Breast epithelium (tissue), 4 donors: Measurements from ENCODE around the gene TTC23. TPM values are rescaled to one million over a fixed set of nuclear protein-coding genes. Genes with fewer than 3 reads are reported as not detected.

Experiments
- DNase-seq, 2 donors: peaks; one replicate each; pipeline ENCODE4 v3.0.0-alpha.2; 2019; ENCODE audit warnings: low spot score in 2 of 2
- H3K27ac ChIP-seq, 2 donors: fragments of 200-600 bp; sonication (generic) in 1 of 2; one replicate each; pipeline ENCODE4 v1.5.1; 2016 to 2019; ENCODE audit warnings: mild to moderate bottlenecking in 1 of 2
- H3K27me3 ChIP-seq, 2 donors: fragments of 200-600 bp; sonication (generic) in 1 of 2; one replicate each; pipeline versions ENCODE4 v1.5.1 to v1.6.0; 2017 to 2019; ENCODE audit warnings: control low read depth in 1 of 2, mild to moderate bottlenecking in 1 of 2
- H3K36me3 ChIP-seq: fragments of 200-600 bp; one replicate; pipeline ENCODE4 v1.5.1; 2019
- H3K4me1 ChIP-seq, 2 donors: fragments of 200-600 bp; sonication (generic); one replicate each; pipeline ENCODE4 v1.5.1; 2016 to 2019; ENCODE audit warnings: control low read depth in 1 of 2
- H3K4me3 ChIP-seq, 3 donors: fragments of 200-600 bp; sonication (generic); 1 replicate in 2 of 3; 2 replicates in 1 of 3; pipeline ENCODE4 v1.5.1; 2016 to 2019; ENCODE audit warnings: mild to moderate bottlenecking in 3 of 3, moderate library complexity in 2 of 3
- H3K9me3 ChIP-seq, 2 donors: fragments of 200-600 bp; sonication (generic) in 1 of 2; one replicate each; pipeline ENCODE4 v1.5.1; 2016 to 2019; ENCODE audit warnings: control low read depth in 1 of 2
- POLR2A ChIP-seq: fragments of 450-650 bp; IDR thresholded peaks from one replicate; pipeline ENCODE4 v1.6.1; 2016; ENCODE audit warnings: antibody characterized with exemption, mild to moderate bottlenecking, moderate library complexity
- POLR2AphosphoS5 ChIP-seq, 3 donors: sonication (generic); formaldehyde crosslinking; IDR thresholded peaks; one replicate each; pipeline ENCODE4 v1.6.1; 2017; ENCODE audit warnings: antibody characterized with exemption in 3 of 3
- intact Hi-C: fragments of 100-400 bp; cut with DNase I; formaldehyde crosslinking; loops from one replicate; pipeline ENCODE4 v1.15.1; 2023; ENCODE audit warnings: low total_unique reads
- total RNA-seq, 3 donors: library from RNA; depleted of rRNA; stranded (reverse); fragments of >200 nt; gene quantifications; one replicate each; pipeline ENCODE4 v1.1.0, GENCODE V29; 2016
- TF ChIP-seq, protein P1 (sequence below), 3 donors: fragments of 450-650 bp; IDR thresholded peaks; one replicate each; pipeline ENCODE4 v1.5.1; 2016 to 2017; ENCODE audit warnings: antibody characterized with exemption in 3 of 3, mild to moderate bottlenecking in 3 of 3, moderate library complexity in 3 of 3

The TTC23 gene
- total RNA-seq, 3 donors from 2014 or later: 19.2 to 43.9 (median 29.5) TPM

- intact Hi-C loops: no loop called here
- TF ChIP-seq, protein P1, sequence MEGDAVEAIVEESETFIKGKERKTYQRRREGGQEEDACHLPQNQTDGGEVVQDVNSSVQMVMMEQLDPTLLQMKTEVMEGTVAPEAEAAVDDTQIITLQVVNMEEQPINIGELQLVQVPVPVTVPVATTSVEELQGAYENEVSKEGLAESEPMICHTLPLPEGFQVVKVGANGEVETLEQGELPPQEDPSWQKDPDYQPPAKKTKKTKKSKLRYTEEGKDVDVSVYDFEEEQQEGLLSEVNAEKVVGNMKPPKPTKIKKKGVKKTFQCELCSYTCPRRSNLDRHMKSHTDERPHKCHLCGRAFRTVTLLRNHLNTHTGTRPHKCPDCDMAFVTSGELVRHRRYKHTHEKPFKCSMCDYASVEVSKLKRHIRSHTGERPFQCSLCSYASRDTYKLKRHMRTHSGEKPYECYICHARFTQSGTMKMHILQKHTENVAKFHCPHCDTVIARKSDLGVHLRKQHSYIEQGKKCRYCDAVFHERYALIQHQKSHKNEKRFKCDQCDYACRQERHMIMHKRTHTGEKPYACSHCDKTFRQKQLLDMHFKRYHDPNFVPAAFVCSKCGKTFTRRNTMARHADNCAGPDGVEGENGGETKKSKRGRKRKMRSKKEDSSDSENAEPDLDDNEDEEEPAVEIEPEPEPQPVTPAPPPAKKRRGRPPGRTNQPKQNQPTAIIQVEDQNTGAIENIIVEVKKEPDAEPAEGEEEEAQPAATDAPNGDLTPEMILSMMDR (IDR thresholded peaks at IDR 0.05): no peak
- TF ChIP-seq POLR2A: no peak
- TF ChIP-seq POLR2AphosphoS5 (IDR thresholded peaks at IDR 0.05): no peak
- Histone ChIP-seq H3K9me3 (no peaks in the 10 kb centered on the region), H3K27me3 (no peaks in the 10 kb centered on the region), H3K36me3 (no peaks in the 10 kb centered on the region), H3K4me1 (no peaks in the 10 kb centered on the region), H3K4me3 (no peak overlapping the region), H3K27ac (peak overlapping the region; percentile 53 to 67)
- DNase-seq: peak in 1 of 2 donors; percentile 10
Observed at GRCh38 chr15:99139276-99139675, 110.1 kb downstream of the TTC23 start.

- TF ChIP-seq POLR2A: no peak
- no peak for TF ChIP-seq POLR2AphosphoS5 (IDR thresholded peaks at IDR 0.05)
- TF ChIP-seq, protein P1 (IDR thresholded peaks at IDR 0.05): no peak
- DNase-seq: peak in 1 of 2 donors; percentile 29
- H3K27me3 ChIP-seq: no peaks in the 10 kb centered on the region
- no peaks in the 10 kb centered on the region for H3K9me3 ChIP-seq
- peak overlapping the region; percentile 53 to 67 for H3K27ac ChIP-seq
- H3K36me3 ChIP-seq: no peaks in the 10 kb centered on the region
- intact Hi-C loops: no loop called here
- no peak overlapping the region for H3K4me3 ChIP-seq
- no peaks in the 10 kb centered on the region for H3K4me1 ChIP-seq
Observed at GRCh38 chr15:99138491-99138982, 110.8 kb downstream of the TTC23 start.

GRCh38 chr15:99137877-99138276, 111.5 kb downstream of the TTC23 start:
- H3K36me3 ChIP-seq: no peaks in the 10 kb centered on the region
- H3K4me1 ChIP-seq: no peaks in the 10 kb centered on the region
- intact Hi-C loops: no loop called here
- H3K9me3 ChIP-seq: no peaks in the 10 kb centered on the region
- peak in 1 of 2 donors; percentile 17 for DNase-seq
- H3K4me3 ChIP-seq: no peak overlapping the region
- no peaks in the 10 kb centered on the region for H3K27me3 ChIP-seq
- TF ChIP-seq POLR2AphosphoS5 (IDR thresholded peaks at IDR 0.05) (no peak), POLR2A (no peak)
- TF ChIP-seq, protein P1 (IDR thresholded peaks at IDR 0.05): no peak
- peak overlapping the region; percentile 53 to 67 for H3K27ac ChIP-seq

- Histone ChIP-seq H3K9me3 (no peaks in the 10 kb centered on the region), H3K4me1 (no peaks in the 10 kb centered on the region), H3K4me3 (no peak overlapping the region), H3K27me3 (no peaks in the 10 kb centered on the region), H3K27ac (peak overlapping the region; percentile 53 to 67), H3K36me3 (no peaks in the 10 kb centered on the region)
- DNase-seq: peak in 1 of 2 donors; percentile 79
- TF ChIP-seq POLR2A (no peak), POLR2AphosphoS5 (IDR thresholded peaks at IDR 0.05) (peak in 2 of 3 donors; percentile 36 to 60)
- intact Hi-C loops: no loop called here
Observed at GRCh38 chr15:99137111-99137546, 112.3 kb downstream of the TTC23 start.

DNA sequence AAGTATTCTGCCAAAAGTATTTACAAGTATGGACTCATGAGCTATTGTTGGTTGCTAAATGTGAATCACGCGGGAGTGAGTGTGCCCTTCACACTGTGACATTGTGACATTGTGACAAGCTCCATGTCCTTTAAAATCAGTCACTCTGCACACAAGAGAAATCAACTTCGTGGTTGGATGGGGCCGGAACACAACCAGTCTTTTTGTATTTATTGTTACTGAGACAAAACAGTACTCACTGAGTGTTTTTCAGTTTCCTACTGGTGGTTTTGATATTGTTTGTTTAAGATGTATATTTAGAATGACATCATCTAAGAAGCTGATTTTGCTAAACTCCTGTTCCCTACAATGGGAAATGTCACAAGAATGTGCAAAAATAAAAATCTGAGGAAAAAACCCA, 114.2 kb downstream of the TTC23 start:
- no peaks in the 10 kb centered on the region for H3K4me1 ChIP-seq
- no peaks in the 10 kb centered on the region for H3K36me3 ChIP-seq
- no peaks in the 10 kb centered on the region for H3K9me3 ChIP-seq
- peak overlapping the region; percentile 53 to 67 for H3K27ac ChIP-seq
- no peaks in the 10 kb centered on the region for H3K27me3 ChIP-seq
- no peak for TF ChIP-seq POLR2A
- no peak for TF ChIP-seq POLR2AphosphoS5 (IDR thresholded peaks at IDR 0.05)
- TF ChIP-seq, protein P1 (IDR thresholded peaks at IDR 0.05): no peak
- peak in 1 of 2 donors; percentile 17 for DNase-seq
- H3K4me3 ChIP-seq: no peak overlapping the region
- intact Hi-C loops: no loop called here
